OCI-LY3 (cell line): ENCODE data around the gene TRRAP.

ENCODE experiments used
- H2AFZ ChIP-seq: fragments of 200-600, 300-600 bp; shearing (Covaris generic); 2 replicates; pipeline ENCODE4 v1.6.0; 2014; ENCODE audit warnings: antibody characterized with exemption, low read depth, low read length
- H3K27ac ChIP-seq: fragments of 200-600, 300-600 bp; sonication (generic); 2 replicates; pipeline ENCODE4 v1.5.1; 2014; ENCODE audit warnings: mild to moderate bottlenecking, low read length, moderate library complexity, mixed read lengths
- H3K27me3 ChIP-seq: fragments of 200-600, 300-600 bp; sonication (generic); 2 replicates; pipeline ENCODE4 v1.6.1; 2014; ENCODE audit warnings: low read depth, low read length, mixed read lengths
- H3K36me3 ChIP-seq: fragments of 200-600, 300-600 bp; sonication (generic); replicated peaks from 2 replicates; pipeline ENCODE3; 2014; ENCODE audit warnings: low read depth, low read length, mixed read lengths
- H3K4me1 ChIP-seq: fragments of 300-600, 200-600 bp; sonication (generic); 2 replicates; pipeline ENCODE4 v1.6.1; 2014; ENCODE audit warnings: low read length, mixed read lengths
- H3K4me2 ChIP-seq: fragments of 200-600, 300-600 bp; sonication (generic); 2 replicates; pipeline ENCODE4 v1.6.1; 2014; ENCODE audit warnings: low read length, mixed read lengths
- H3K4me3 ChIP-seq: fragments of 300-600, 200-600 bp; sonication (generic); 2 replicates; pipeline ENCODE4 v1.5.1; 2014; ENCODE audit warnings: antibody characterized with exemption, mild to moderate bottlenecking, low read length, moderate library complexity
- H3K79me2 ChIP-seq: fragments of 300-600, 200-600 bp; shearing (Covaris generic); 2 replicates; pipeline ENCODE4 v1.6.1; 2014; ENCODE audit warnings: mild to moderate bottlenecking, low read length, mixed read lengths
- H3K9ac ChIP-seq: fragments of 300-600, 200-600 bp; shearing (Covaris generic); 2 replicates; pipeline ENCODE4 v1.6.0; 2014; ENCODE audit warnings: mild to moderate bottlenecking, low read length, moderate library complexity
- H3K9me3 ChIP-seq: fragments of 200-600, 300-600 bp; shearing (Covaris generic); 2 replicates; pipeline ENCODE4 v1.6.1; 2014; ENCODE audit warnings: low read length, mixed read lengths; ENCODE audit not compliant: insufficient read depth
- H4K20me1 ChIP-seq: fragments of 200-600, 300-600 bp; sonication (generic); 2 replicates; pipeline ENCODE4 v1.6.1; 2016; ENCODE audit warnings: low read length, mixed read lengths; ENCODE audit not compliant: insufficient read depth
- CTCF ChIP-seq: fragments of 200-600, 300-600 bp; sonication (generic); IDR thresholded peaks from 2 replicates; pipeline ENCODE4 v1.5.1; 2014; ENCODE audit warnings: antibody characterized with exemption, low read length, low read depth
- EZH2phosphoT487 ChIP-seq: fragments of 200-600 bp; shearing (Covaris generic); IDR thresholded peaks from 2 replicates; pipeline ENCODE4 v1.6.1; 2018; ENCODE audit warnings: antibody characterized with exemption, mixed run types, low read depth

TRRAP gene

GRCh38 chr7:99033765-99034164 is 155.4 kb downstream of the TRRAP start:
- no peaks in the 10 kb centered on the region for H3K4me1 ChIP-seq
- H3K4me3 ChIP-seq = no peak overlapping the region
- no peak overlapping the region for H3K27ac ChIP-seq
- H3K4me2 ChIP-seq = no peak overlapping the region
- H2AFZ ChIP-seq = no peak overlapping the region
- no peaks in the 10 kb centered on the region for H4K20me1 ChIP-seq
- peaks cover 54% of the 10 kb centered on the region for H3K36me3 ChIP-seq
- H3K79me2 ChIP-seq = no peaks in the 10 kb centered on the region
- TF ChIP-seq EZH2phosphoT487 (no peak), CTCF (no peak)
- no peaks in the 10 kb centered on the region for H3K9me3 ChIP-seq
- H3K27me3 ChIP-seq = no peaks in the 10 kb centered on the region
- H3K9ac ChIP-seq = no peak overlapping the region

GRCh38 chr7:99034932-99035722 is 156.8 kb downstream of the TRRAP start:
- TF ChIP-seq CTCF = no peak
- TF ChIP-seq EZH2phosphoT487 = no peak
- no peak overlapping the region for H3K4me2 ChIP-seq

GRCh38 chr7:99035723-99036545 is 157.6 kb downstream of the TRRAP start:
- H3K27ac ChIP-seq = no peak overlapping the region
- H3K9me3 ChIP-seq = no peaks in the 10 kb centered on the region
- no peaks in the 10 kb centered on the region for H3K27me3 ChIP-seq
- H4K20me1 ChIP-seq = no peaks in the 10 kb centered on the region
- H3K36me3 ChIP-seq = peaks cover 50% of the 10 kb centered on the region
- H3K79me2 ChIP-seq = no peaks in the 10 kb centered on the region
- H3K4me2 ChIP-seq = no peak overlapping the region
- H3K4me1 ChIP-seq = no peaks in the 10 kb centered on the region
- no peak for TF ChIP-seq CTCF
- TF ChIP-seq EZH2phosphoT487 = no peak
- H3K4me3 ChIP-seq = no peak overlapping the region
- H2AFZ ChIP-seq = no peak overlapping the region
- no peak overlapping the region for H3K9ac ChIP-seq

More at GRCh38 chr7:99034932-99035722, 156.8 kb downstream of the TRRAP start:
- Histone ChIP-seq H3K27ac (no peak overlapping the region), H3K4me3 (no peak overlapping the region), H3K79me2 (no peaks in the 10 kb centered on the region), H2AFZ (no peak overlapping the region), H3K4me1 (no peaks in the 10 kb centered on the region), H4K20me1 (no peaks in the 10 kb centered on the region), H3K9ac (no peak overlapping the region), H3K36me3 (peaks cover 49% of the 10 kb centered on the region), H3K9me3 (no peaks in the 10 kb centered on the region), H3K27me3 (no peaks in the 10 kb centered on the region)

- Histone ChIP-seq H2AFZ (no peak overlapping the region), H3K79me2 (no peaks in the 10 kb centered on the region), H3K27ac (no peak overlapping the region), H4K20me1 (no peaks in the 10 kb centered on the region), H3K36me3 (peaks cover 49% of the 10 kb centered on the region), H3K4me3 (no peak overlapping the region), H3K27me3 (no peaks in the 10 kb centered on the region), H3K4me1 (no peaks in the 10 kb centered on the region), H3K9ac (no peak overlapping the region), H3K4me2 (no peak overlapping the region), H3K9me3 (no peaks in the 10 kb centered on the region)
- no peak for TF ChIP-seq EZH2phosphoT487
- TF ChIP-seq CTCF = peak; percentile 19; the same call in 1 of the 2 replicates
Measured at GRCh38 chr7:99036546-99037111, 158.3 kb downstream of the TRRAP start.
